ENCODE data around the gene CCRL2. TPM values are rescaled to one million over a fixed set of nuclear protein-coding genes. Genes with fewer than 3 reads are reported as not detected.

CCRL2 gene
- total and polyA plus RNA-seq, 9 of the 15 experiments (the other 6 are each of a cell fraction or from before 2014, with no cell fraction given), result 3.4 to 5.7 (median 4.0) TPM

DNA sequence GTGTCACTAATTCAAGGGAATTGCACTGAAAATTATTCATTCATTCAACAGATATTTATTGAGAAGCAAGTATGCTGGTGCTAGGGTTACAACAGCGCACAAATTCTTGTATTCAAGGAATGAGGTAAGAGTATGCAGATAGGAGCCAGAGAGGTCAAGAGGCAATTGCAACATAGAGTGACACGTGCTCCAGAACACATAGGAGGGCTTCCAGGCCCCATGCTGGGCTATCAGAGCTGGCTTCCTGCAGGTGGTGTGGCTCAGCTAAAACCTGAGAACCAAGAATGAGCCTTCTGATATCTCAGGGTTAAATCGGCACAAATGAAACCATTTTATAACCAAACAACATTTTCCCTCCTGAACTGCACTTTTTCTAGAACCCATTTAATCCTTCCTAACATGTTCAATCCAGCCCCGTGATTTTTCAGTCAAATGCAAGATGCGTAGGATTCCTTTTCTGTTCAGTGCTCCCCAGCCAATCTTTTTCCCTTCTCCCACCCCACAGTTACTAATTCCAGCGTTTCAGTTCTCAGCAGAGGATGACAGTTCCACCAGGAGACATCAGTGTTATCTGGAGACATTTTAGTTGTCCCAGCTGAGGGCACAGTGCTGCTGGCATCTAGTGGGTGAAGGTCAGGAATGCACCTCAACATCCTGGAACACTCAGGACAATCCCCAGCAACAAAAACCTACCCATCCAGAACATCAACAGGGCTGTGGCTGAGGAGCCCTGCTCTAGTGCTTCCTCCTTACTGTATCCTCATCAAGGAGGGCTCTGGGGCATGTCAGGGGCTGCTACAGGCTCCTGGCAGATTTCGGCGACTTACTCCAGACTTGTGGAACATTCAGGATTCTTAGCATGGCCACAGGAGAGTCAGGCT, 13.3 kb upstream of the CCRL2 start (continued):
- TF ChIP-seq, protein P1, sequence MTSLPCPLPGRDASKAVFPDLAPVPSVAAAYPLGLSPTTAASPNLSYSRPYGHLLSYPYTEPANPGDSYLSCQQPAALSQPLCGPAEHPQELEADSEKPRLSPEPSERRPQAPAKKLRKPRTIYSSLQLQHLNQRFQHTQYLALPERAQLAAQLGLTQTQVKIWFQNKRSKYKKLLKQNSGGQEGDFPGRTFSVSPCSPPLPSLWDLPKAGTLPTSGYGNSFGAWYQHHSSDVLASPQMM (CRISPR knock-in tag; IDR thresholded peaks at IDR 0.05), result no peak
- TF ChIP-seq ZNF134 (CRISPR knock-in tag; conservative IDR thresholded peaks at IDR 0.05), result no peak
- TF ChIP-seq TRIM24 (IDR thresholded peaks at IDR 0.05), result peak; percentile 62 to 80; a peak in 3 of 4 replicates
- TF ChIP-seq ZNF217 (CRISPR knock-in tag; IDR thresholded peaks at IDR 0.05), result no peak
- TF ChIP-seq RAD21 (CRISPR knock-in tag; conservative IDR thresholded peaks at IDR 0.05 in 1 of 2, IDR thresholded peaks at IDR 0.05 in 1 of 2), result no peak; a peak in 1 of 4 replicates
- no peak for TF ChIP-seq ZNF785 (CRISPR knock-in tag; IDR thresholded peaks at IDR 0.05)
- TF ChIP-seq, protein P2, sequence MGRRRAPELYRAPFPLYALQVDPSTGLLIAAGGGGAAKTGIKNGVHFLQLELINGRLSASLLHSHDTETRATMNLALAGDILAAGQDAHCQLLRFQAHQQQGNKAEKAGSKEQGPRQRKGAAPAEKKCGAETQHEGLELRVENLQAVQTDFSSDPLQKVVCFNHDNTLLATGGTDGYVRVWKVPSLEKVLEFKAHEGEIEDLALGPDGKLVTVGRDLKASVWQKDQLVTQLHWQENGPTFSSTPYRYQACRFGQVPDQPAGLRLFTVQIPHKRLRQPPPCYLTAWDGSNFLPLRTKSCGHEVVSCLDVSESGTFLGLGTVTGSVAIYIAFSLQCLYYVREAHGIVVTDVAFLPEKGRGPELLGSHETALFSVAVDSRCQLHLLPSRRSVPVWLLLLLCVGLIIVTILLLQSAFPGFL (CRISPR knock-in tag; IDR thresholded peaks at IDR 0.05), result no peak
- TF ChIP-seq, protein P3, sequence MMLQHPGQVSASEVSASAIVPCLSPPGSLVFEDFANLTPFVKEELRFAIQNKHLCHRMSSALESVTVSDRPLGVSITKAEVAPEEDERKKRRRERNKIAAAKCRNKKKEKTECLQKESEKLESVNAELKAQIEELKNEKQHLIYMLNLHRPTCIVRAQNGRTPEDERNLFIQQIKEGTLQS (IDR thresholded peaks at IDR 0.05), result peak; percentile 70
- TF ChIP-seq, protein P3 (CRISPR knock-in tag; conservative IDR thresholded peaks at IDR 0.05), result no peak
- no peak for TF ChIP-seq RBM14 (IDR thresholded peaks at IDR 0.05; ENCODE audit: borderline replicate concordance, insufficient read depth, low read depth, low read length)
- TF ChIP-seq GATA2 (CRISPR knock-in tag; IDR thresholded peaks at IDR 0.05), result no peak
- no peak for TF ChIP-seq ZNF282 (CRISPR knock-in tag; IDR thresholded peaks at IDR 0.05)
- TF ChIP-seq WHSC1 (IDR thresholded peaks at IDR 0.05; ENCODE audit: low read length), result no peak
- TF ChIP-seq, protein P4, sequence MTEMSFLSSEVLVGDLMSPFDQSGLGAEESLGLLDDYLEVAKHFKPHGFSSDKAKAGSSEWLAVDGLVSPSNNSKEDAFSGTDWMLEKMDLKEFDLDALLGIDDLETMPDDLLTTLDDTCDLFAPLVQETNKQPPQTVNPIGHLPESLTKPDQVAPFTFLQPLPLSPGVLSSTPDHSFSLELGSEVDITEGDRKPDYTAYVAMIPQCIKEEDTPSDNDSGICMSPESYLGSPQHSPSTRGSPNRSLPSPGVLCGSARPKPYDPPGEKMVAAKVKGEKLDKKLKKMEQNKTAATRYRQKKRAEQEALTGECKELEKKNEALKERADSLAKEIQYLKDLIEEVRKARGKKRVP (CRISPR knock-in tag; IDR thresholded peaks at IDR 0.05), result no peak
- no peak for TF ChIP-seq ASH1L (IDR thresholded peaks at IDR 0.05; ENCODE audit: borderline replicate concordance, low read depth, partially characterized antibody)
- no peak for TF ChIP-seq ZNF444 (CRISPR knock-in tag; IDR thresholded peaks at IDR 0.05)
- no peak for TF ChIP-seq ZNF707 (CRISPR knock-in tag; conservative IDR thresholded peaks at IDR 0.05)
- no peak for TF ChIP-seq GABPB2 (CRISPR knock-in tag; conservative IDR thresholded peaks at IDR 0.05)
- no peak for TF ChIP-seq DDX20 (tag; IDR thresholded peaks at IDR 0.05; ENCODE audit: low read depth)
- no peak for TF ChIP-seq SAP30 (IDR thresholded peaks at IDR 0.05; ENCODE audit: borderline replicate concordance, insufficient read depth, low read depth, low read length, poor library complexity, severe bottlenecking)
- no peak for TF ChIP-seq RBM22 (IDR thresholded peaks at IDR 0.05; ENCODE audit: low read depth, low read length, poor library complexity, severe bottlenecking)
- TF ChIP-seq KLF16 (IDR thresholded peaks at IDR 0.05), result no peak
- TF ChIP-seq TGIF2 (CRISPR knock-in tag; IDR thresholded peaks at IDR 0.05), result no peak
- TF ChIP-seq ZNF507 (tag; conservative IDR thresholded peaks at IDR 0.05), result no peak
- peak; percentile 28; the same call in 1 of the 2 replicates for TF ChIP-seq CBFA2T2 (conservative IDR thresholded peaks at IDR 0.05)
- TF ChIP-seq MIER1 (IDR thresholded peaks at IDR 0.05; ENCODE audit: low read depth), result no peak
